GM19025 (cell line): ENCODE measurements around the gene PTGIS.

Experiments
- ATAC-seq: cut with Tn5 transposase; IDR thresholded peaks from one replicate; pipeline ENCODE4 v1.9.1; 2021; ENCODE audit warnings: mild to moderate bottlenecking, low read depth, moderate library complexity; ENCODE audit not compliant: unreplicated experiment

Gene PTGIS

DNA sequence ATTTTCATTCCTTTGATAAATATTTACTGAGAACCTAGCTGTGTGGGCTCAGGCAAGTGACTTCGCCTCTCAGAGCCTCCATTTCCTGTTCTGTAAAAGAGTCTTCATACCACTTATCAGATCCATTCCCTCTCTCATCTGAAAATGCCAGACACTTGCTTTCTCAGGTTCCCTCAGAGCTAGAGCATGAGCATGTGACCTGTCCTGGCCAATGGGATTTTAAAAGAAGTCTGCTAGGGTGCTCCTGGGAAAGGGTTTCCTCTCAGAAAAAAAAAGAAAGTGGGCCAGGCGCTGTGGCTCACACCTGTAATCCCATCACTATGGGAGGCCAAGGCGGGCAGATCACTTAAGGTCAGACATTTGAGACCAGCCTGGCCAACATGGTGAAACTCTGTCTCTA is 90.7 kb downstream of the PTGIS start:
- ATAC-seq: no peak

DNA sequence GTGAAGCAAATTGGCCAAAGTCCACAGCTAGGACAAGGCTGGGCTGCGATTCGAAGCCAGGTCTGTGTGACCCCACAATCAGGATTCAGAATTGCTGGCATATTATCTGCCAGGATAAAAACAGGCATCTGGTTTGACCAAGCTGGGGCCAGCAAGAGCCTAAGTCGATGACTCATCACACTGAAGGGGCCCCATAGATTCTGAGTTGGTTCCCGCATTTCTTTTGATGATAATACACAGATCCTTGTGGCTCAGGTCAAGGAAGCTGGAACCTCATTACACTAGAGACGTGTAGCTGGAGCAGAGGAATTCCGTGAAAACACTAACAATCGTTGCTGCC is 92.0 kb downstream of the PTGIS start:
- ATAC-seq: no peak

DNA sequence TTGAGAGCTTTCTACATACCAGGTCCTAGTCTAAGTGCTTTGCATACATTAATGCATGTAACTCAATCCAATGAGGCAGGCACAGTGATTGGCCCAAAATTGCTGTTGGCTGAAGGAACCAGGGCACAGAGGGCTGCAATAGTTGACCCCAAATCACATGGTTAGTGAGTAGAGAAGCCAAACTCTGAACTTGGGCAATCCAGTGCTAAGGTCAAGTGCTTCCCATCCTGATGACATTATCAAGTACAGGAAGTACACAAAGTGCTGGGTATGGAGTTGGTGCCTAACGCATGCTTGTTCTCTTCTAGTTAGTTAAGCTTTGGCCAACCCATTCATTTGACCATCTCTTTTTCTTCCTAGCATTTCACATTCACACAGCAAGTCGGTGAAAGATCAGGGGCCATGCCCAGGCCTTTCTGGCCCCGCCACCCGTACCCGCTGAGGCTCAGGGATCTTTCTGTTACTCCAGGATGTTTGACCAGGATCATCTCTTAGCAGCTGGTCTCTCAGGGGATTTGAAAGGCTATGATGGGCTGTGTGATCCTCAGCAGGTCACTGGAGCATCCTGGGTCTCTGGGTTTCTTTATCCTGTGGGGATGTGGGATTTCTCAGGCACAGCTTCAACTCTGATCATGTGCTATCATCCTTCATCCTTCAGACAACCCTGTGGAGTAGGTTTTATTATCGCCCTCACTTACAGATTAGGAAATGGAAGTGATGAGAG is 92.5 kb downstream of the PTGIS start:
- ATAC-seq: no peak

DNA sequence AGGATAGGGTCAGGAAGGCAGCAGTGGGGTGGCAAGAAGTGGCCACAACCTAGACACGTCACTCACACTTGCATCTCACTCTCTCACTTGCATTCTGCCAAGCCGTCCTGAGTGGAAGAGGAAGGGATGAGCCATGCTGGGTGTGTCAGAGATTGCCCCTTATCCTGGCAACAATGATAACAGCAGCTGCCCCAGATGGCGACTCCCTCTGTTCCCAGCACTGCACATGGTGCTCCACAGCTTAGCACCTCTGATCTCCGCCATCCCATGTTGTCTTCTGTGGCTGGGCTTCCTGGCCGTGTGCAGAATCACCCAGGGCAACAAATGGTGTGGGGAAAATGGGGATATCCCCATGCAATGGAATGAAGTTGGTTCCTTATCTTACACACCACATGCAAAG is 96.5 kb downstream of the PTGIS start:
- no peak for ATAC-seq

DNA sequence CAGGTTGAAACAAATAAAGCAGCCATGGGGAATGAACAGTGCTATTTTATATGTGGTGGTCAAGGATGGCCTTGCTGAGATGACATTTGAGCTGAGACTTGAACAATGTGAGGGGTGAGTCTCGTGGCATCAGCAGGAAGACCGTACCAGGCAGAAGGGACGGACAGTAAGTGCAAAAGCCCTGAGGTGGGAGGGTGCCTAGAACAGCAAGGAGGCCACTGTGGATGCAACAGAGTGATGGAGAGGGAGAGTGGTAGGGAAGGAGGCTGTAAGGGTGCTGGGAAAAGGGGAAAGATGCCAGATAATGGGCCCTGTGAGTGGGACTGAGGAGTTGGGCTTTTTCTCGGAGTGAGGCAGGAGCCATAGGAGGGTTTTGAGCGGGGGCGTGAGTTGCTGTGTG is 97.0 kb downstream of the PTGIS start:
- no peak for ATAC-seq

DNA sequence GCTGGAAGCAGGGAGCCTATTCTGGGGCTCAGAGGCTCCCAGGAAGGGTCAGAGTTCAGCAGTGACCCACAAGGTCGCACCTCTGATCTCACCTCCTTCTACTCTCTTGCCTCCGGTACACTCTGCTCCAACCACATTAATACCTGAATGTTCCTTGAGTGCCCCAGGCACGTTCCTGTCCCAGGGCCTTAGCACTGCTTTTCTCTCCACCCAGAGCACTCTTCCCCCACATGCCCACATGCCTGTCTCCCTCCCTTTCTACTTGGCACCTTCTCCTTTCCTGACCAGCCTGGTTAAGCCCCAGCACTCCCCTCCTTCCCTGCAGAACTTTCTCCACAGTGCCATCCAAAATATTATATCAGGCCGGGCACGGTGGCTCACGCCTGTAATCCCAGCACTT is 98.9 kb downstream of the PTGIS start:
- no peak for ATAC-seq

DNA sequence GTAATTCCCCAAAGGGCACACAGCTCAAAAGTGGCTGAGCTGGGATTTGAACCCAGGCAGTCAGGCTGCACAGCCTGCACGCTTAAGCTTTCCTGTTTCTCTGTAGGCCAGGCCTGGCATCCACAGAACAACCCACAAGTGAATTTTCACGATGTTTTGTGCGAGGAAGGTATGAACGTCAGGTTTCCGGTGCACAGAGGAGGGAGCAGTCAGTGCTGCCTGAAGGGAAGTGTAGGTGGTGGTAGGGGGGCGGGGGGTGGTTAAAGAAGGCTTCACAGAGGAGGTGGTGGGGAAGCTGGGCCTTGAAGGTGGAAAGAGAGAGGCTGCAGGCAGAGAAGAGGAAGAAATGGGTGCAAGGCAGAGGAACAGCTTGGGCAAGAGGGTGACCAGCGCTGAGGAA is 99.5 kb downstream of the PTGIS start:
- ATAC-seq: no peak

DNA sequence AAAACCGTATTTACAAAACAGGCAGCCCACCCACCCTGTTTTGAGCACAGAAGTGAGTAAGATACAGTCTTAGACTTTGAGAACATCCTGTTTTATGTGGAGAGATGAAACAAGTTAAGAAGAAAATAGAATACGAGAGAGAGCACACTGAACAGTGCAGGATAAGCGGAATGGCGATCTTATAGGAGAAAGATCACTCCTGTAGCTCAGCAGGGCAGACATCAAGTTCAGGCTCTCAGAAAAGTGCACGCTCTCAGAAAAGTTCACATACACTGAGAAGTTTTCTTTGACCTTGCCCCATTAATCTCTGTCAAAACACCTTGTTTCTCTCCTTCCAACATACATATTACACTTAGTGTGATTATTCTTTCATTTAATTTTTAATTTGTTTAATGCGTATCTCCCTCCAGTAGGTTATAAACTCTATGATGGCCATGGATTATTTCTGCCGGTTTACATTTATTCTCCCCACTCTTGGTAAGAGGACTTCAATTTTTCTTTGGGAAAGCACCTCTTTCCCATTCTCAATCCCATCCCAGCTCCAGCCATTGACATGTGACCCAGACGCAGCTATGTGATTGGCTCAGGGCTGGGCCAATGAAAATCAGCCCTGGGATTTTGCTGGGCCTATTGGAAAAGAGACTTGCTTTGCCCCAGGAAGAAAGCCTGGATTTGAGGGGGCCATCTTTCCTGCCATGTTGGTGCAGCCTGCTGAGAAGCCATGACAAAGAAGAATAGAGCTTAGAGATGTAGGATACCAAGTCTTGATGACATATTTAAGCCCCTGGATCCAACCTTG is 101.6 kb downstream of the PTGIS start:
- ATAC-seq: no peak

DNA sequence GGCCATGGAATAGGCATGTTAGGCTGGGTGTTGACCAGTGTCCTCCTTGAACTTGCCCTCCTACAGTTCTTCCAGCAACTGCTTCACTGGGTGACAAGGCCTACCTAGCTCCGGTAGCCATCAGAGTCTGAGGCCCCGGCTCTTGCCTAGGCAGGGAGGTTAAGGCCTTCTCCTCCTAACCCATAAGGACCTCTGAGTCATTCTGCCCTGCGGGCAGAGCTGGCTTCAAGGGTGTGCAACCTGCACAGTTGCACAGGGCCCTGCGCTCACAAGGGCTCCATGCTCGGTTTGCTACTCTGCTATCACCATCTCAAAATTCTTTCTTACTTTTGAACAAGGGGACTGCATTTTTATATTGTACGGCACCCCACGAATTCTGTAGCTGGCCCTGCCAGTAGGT is 103.4 kb downstream of the PTGIS start:
- no peak for ATAC-seq

DNA sequence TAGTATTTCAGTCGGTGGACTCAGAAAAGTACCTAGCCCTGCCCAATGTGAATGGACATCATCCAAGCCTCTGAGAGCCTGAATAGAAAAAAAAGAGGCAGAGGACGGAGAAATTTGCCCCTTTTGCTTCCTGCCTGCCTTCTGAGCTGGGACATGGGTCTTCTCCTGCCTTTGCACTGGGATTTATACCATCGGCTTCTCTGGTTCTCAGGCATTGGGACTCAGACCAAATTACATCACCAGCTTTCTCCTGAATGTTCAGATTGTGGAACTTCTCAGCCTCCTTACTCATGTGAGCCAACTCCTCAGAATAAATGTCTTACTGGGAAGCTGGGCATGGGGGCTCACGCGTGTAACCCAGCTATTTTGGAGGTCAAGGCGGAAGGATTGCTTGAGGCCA is 105.3 kb downstream of the PTGIS start:
- no peak for ATAC-seq

DNA sequence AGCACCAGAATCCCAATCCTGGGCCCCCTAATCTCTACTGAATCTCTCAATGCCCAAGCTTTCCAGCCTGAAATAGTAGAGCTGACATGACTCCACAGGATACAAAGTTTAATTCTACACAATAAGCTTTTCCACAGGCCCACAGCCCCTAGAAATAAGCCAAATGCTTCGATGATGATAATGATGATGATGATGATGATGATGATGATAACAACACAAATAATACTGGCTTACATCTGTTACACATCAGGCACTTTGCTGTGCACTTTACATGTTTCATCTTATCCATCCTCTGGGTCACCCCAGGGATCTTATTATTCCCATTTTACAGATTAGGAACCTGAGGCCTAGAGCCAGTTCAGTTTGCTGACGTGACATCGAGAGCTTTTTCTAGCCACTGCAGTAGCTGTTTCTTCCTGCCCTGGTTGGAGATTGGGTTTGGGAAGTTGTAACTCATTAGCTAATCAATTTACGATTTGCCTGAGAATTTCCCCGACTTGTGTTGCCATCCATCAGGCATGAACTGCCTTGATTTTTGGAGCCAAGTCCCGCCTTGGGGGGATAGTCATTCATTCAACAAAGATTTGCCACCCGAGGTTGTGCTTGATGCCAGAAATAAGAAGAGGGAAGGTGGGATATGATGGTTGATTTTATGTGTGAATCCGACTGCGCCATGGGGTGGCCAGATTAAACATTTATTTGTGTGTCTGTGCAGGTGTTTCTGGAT is 105.9 kb downstream of the PTGIS start:
- no peak for ATAC-seq

DNA sequence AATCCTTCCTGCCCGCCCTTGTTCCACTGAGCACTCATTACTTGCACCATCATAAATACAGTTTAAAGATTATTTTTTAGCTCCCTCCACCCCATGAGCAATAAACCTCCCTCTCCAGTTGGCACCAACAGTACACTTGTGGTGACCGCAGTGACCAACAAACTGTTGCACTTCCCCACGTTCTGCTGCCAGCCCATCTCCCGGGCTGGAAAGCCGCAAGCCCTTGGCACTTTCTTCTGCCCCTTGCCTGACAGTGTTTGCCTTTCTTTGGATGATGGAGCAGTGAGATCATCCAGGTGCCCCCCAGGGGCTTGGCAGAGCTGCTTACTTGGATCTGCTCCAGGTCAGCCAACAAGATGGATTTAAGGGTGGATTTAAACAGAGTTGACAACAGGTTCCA is 107.0 kb downstream of the PTGIS start:
- no peak for ATAC-seq

DNA sequence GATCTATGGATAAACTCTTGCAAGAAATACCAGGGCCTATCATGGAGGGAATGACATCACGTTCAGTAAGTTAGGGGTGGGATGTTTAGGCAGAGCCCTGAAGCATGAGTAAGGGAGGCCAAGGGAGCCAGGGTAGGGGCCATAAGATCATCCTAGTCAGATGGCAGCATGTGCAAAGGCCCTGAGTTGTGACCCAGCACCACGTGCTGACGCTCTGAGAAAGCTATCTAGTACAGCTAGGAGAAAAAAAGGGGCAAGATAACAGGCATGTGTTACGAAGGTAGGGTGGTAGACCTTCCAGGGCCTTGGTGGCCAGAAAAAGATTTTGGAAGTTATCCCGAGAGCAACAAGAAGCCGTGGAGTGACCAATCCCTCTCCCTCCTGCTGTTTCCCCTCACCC is 107.8 kb downstream of the PTGIS start:
- no peak for ATAC-seq

DNA sequence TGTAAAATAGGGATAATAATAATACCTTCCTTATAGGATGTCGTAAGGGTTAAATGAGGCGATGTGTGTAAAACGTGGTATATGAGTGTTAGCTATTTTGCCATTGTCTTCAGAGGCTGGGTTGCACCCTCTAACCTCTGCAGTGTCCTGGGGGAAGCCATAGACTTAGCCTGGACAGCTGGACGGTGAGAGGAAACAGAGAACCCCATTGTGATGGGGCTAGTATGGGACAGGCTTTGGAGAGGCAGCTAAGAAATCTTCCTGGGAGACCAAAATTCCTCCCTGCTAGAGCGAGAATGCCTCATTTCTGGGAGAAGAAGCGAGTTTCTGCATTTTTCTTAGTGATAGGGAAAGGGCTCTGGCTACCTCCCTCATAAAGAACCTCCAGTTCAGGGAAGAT is 108.3 kb downstream of the PTGIS start:
- no peak for ATAC-seq

DNA sequence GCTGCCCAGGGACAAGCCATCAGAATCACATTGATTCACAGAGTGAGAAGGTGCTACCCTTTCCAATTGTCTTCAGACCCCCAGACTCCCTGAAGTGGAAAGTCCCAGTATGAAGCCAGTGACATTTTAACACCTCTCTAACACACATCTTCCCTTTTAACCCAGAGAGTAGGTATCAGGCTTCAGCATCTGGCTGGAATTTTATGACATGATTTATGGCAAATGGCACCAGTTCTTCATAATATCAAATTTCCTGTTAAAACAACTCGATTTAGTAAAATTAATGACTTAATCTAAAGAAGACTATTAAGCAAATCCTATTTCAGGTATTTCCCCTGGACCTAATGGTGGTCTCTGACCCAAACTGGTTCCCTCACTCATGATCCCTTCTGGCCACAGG is 110.5 kb downstream of the PTGIS start:
- ATAC-seq: no peak

DNA sequence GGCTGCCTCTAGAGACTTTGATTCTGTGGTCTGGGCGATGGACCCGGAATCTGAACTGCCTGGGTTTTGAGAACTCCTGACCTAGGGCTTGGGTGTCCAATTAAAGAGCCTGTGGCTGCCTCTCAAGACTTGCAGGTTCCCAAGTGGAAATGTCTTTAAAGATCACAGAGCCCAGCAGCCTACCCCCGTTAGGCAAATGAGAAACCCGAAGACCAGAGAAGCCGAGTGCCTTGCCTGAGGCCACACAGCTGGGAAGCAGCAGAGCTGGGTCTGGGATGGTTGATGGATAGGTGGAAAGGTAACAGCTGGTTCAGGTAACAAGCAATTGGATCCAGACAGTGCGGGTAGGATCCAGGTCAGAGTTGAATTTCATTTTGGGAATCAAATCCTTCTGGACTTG is 111.3 kb downstream of the PTGIS start:
- ATAC-seq: no peak

DNA sequence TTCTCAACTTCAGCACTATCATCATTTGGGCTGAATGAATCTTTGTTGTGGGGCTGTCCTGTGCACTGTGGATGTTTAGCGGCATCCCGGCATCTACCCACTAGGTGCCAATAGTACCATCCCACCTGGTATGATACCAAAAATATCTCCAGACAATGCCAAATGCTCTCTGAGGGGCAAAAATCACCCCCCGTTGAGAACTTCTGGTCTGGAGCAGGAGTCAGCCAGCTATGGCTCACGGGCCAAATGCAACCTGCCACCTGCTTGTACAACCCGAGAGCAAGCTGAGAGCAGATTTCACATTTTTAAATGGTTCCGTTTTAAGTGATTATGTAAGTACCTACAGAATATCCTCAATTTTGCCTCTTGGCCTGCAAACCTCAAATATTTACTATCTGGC is 112.2 kb downstream of the PTGIS start:
- no peak for ATAC-seq
